Fibroblast of skin of scalp (primary cell): ENCODE results near the gene MAP6.

Experiments used
- DNase-seq: peaks from one replicate; pipeline ENCODE4 v3.0.0-alpha.2; 2013

Gene MAP6

DNA sequence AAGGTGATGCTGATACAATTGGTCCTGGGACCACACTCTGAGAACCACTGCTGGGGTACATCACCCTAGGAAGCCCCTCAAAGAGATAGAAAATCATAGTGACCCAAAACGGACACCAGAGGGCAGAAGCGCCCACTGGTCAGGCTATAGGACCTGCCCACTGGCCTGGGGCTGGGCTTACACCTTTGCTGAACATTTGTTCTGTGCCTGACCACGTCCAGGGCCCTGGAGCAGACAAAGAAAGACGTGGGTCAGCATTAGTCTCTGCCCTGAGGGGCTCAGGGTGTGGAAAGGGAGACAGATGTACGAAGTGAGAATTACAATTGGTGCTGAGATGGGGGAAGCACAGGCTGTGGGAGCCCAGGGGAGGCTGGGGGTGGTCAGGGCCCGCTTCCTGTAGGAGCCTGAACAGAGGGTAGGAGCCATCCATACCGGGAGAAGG, 121.2 kb downstream of the MAP6 start:
- DNase-seq = peak; percentile 70

DNA sequence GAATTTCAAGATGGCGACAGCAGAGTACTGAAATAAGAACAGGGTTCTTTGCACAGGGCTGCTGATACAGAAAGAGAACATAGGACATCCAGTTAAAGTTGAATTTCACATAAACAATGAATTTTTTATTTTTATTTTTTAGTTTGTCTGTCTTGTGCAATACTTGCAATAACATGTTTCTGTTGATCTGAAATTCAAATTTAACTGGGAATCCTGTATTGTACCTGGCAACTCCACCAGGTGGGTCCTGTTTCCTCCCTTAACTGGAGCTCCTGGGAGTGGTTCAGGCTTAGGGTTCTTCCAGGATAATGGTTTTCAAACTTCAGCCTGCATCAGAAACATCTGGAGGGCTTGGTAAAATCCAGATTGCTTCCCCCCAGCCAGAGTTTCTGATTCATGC, 121.7 kb downstream of the MAP6 start:
- no peak for DNase-seq

DNA sequence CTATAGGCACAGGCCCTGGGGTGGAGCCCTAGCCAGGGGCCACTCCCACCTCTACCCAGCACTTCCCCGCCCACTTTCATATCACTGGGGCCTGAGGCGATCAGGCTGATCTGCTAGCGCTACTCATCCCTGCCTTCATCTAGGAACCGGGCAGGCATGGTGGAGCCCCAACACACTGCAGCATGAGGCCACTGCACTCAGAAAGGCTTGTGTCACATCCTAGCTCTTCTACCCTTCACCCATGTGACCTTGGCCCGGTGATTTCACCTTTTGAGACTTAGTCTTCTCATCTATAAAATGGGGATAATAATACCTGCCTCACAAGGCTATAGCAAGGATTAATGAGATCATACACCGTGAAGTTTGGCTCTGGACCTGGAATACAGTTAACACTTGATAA, 125.0 kb downstream of the MAP6 start:
- no peak for DNase-seq

DNA sequence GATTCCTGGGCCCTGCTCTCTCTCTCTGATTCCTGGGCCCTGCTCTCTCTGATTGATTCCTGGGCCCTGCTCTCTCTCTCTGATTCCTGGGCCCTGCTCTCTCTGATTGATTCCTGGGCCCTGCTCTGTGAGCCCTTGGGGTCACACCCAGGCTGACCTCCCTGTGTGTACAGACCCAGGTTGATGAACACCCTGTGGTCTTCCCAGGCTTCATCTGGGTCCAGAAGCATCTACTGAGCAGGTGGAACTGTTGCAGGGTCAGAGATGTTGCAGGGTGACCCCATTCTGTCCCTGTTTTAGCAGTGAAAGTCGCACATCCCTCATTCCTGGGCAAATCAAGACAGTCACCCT, 126.8 kb downstream of the MAP6 start:
- no peak for DNase-seq

DNA sequence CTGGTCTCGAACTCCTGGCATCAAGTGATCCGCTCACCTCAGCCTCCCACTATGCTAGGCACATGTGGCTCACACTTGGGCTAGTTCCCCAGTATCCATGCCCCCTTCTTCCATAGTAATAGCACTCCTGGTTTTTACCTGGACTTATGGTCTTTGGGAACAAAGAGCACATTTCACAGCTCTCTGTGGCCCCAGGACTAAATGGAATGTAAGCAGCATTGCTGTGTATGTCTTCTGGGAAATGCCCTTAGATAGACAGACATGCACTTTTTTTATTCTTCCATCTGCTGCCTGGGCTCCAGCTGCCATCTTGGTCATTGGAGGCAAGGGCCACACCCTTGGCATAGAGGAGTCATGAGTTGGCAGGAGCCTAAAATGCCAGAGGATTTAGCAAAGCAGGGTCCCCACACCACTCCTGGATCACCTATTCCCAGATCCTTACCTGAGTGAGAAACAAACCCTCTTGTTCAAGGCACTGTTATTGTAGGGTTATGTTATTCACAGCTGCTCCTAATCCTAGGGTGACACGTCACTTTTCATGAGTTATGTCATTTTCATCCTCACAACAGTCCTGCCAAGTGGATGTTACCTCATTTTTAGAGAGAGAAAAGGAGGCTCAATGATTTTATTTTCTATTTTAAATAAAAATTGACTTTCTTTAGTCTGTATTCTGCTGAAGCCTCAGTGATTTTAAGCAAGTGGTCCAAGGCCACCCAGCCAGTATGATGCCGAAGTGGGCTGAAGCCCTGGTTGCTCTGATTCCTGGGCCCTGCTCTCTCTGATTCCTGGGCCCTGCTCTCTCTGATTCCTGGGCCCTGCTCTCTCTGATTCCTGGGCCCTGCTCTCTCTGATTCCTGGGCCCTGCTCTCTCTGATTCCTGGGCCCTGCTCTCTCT, 127.4 kb downstream of the MAP6 start:
- no peak for DNase-seq

DNA sequence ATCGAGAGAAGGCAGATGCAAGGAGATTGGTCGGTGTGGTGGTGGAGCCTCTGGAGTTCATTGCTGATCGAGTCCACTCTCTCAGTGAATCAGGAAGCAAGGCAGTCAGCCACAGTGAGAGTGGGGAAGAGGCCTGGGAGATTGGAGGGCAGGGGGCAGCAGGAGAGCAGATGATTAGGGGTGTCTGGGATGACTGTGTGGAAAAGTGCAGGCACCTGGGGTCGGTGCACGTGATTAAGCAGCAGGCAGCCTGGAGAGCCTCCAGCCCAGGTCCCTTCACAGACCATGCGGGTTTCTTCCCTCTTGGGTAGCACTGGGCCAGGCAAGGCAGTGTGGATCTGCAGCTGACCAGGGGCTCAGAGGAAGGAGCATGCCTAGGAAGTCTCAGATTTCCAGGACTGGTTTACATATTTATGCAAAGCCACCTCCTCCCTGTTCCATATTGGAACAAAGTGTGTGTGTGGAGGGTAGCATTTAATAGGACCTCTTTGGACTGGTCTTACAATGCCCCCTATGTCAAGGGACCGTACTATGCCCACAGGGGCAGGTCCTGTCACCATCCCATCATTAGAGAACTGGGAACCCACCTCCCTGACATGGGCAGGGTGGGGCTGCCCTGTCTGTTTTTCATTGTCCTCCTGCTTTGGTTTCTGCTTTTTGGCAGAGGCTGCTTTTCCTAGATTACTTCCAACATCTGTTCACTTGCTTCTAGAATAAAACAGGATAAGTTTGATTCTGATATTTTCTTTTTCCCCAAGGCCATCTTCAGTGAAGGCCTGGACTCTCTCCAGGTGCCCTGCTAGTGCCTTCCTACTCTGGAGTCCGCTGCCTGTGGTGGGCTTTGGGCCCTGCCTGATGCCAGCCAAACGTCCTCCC, 129.1 kb downstream of the MAP6 start:
- no peak for DNase-seq

DNA sequence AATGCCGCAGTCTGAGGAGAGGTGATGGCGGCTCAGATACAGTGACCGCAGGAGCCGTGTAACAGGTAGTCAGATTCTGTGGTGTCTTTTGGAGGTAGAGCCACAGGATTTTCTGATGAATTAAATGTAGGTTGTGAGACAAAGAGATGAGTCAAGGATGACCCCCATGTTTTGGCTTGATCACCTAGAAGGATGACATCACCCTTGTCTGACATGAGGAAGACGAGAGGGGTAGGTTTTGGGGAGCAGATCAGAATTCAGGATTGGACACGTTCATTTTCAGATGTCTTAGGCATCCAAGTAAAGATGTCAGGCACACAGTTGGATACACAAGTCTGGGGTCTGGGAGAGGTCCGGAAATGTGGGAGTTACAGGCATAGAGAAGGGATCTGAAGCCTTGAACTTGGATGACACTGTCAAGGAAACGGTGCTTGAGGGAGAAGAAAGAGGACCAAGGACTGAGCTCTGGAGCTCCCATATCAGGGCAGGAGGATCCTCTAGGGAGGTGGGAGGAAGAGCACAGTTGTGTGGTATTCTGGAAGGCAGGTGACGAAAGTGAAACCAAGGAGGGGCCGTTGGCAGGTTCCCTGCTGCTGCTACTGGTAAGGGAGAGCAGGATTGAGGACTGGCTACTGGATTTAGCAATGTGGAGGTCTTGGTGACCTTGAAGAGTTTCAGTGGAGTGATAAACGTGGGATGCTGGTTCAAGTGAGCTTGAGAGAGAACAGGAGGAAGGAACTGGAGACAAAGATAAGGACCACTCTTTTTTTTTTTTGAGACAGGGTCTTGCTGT, 130.5 kb downstream of the MAP6 start:
- no peak for DNase-seq

DNA sequence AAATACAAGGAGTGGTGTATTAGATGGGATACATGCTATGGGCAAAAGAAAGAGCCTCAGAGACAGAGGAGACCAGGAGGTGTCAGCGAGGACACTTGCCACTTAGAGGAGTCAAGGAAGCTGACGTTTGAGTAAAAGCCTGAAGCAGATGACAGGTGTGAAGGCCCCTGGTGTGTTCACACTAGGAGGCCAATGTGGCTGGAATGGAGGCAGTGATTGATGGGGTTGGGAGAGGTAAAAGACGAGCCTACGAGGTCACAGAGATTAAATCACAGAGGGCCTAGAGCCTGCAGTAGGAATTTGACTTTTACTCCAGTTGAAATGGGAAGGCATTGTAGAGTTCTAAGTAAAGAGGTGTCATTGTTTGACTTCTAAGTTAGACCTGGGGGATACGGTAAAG, 131.1 kb downstream of the MAP6 start:
- DNase-seq = no peak
